Tibial artery (tissue), 4 donors: Measurements from ENCODE around the gene TRPV5.

Experiments
- DNase-seq, 2 donors: peaks; one replicate each; pipeline ENCODE4 v3.0.0-alpha.2; 2019
- H3K27ac ChIP-seq, 2 donors: fragments of 200-600 bp; sonication (generic) in 1 of 2; 1 replicate in 1 of 2; 2 replicates in 1 of 2; pipeline ENCODE4 v1.5.1; 2018 to 2019; ENCODE audit warnings: mild to moderate bottlenecking in 1 of 2
- H3K27me3 ChIP-seq, 2 donors: fragments of 200-600 bp; sonication (generic) in 1 of 2; one replicate each; pipeline versions ENCODE4 v1.5.1 to v1.6.0; 2016 to 2019
- H3K36me3 ChIP-seq, 3 donors: fragments of 200-600 bp; sonication (generic) in 2 of 3; one replicate each; pipeline ENCODE4 v1.5.1; 2016 to 2019; ENCODE audit warnings: mild to moderate bottlenecking in 2 of 3
- H3K4me1 ChIP-seq, 4 donors: fragments of 200-600 bp; sonication (generic) in 2 of 4; 1 replicate in 3 of 4; 2 replicates in 1 of 4; pipeline ENCODE4 v1.5.1; 2016 to 2019
- H3K4me3 ChIP-seq, 2 donors: fragments of 200-600 bp; sonication (generic) in 1 of 2; 1 replicate in 1 of 2; 2 replicates in 1 of 2; pipeline ENCODE4 v1.5.1; 2018 to 2019; ENCODE audit warnings: mild to moderate bottlenecking in 2 of 2
- H3K9me3 ChIP-seq, 3 donors: fragments of 200-600 bp; sonication (generic) in 1 of 3; one replicate each; pipeline ENCODE4 v1.5.1; 2016 to 2019
- CTCF ChIP-seq, 2 experiments: fragments of 200-600 bp in 1 of 2; fragments of 450-650 bp in 1 of 2; IDR thresholded peaks; one replicate each; pipeline ENCODE4 v1.5.1; 2017 to 2019; ENCODE audit warnings: antibody characterized with exemption in 2 of 2, mild to moderate bottlenecking in 1 of 2, moderate library complexity in 1 of 2
- intact Hi-C: fragments of 100-400 bp; cut with DNase I; formaldehyde crosslinking; loops from one replicate; pipeline ENCODE4 v1.15.0; 2023; ENCODE audit warnings: low total_unique reads

The TRPV5 gene

GRCh38 chr7:142868986-142869415, 64.5 kb downstream of the TRPV5 start:
- intact Hi-C loops = loop anchor here (10.0 kb wide), 1 partner anchor 356 kb away; the partner anchor contains the start of gene TAS2R40
- no peaks in the 10 kb centered on the region for H3K27me3 ChIP-seq
- H3K9me3 ChIP-seq = no peaks in the 10 kb centered on the region
- no peak for TF ChIP-seq CTCF (IDR thresholded peaks at IDR 0.05)
- H3K36me3 ChIP-seq = peaks cover 0 to 71% (median 27%) of the 10 kb centered on the region in 3 donors
- no peak overlapping the region for H3K4me3 ChIP-seq
- no peak for DNase-seq
- H3K4me1 ChIP-seq = no peaks in the 10 kb centered on the region
- no peak overlapping the region for H3K27ac ChIP-seq

DNA sequence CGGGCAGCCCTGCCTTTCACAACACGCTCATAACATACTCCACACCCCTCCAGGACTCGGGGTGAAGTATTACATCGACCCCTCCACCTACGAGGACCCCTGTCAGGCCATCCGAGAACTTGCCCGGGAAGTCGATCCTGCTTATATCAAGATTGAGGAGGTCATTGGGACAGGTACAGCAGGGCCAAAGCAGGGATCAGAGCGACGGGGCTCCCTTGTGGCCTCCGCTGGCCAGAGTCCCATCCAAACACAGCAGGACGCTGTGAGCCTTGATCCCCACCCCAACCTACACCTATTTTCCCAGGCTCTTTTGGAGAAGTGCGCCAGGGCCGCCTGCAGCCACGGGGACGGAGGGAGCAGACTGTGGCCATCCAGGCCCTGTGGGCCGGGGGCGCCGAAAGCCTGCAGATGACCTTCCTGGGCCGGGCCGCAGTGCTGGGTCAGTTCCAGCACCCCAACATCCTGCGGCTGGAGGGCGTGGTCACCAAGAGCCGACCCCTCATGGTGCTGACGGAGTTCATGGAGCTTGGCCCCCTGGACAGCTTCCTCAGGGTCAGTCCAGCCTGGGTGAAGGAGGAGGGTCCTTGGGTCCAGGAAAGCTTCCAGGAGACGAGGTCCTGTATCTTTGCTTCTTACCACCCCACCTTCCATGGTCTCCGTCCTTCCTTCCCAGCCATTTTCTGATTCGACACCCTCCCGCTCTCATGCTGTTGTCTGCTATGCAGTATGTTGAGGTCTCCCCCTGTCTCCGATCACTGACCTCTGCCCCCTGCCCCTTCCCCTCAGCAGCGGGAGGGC, 65.2 kb downstream of the TRPV5 start:
- no peak for TF ChIP-seq CTCF (IDR thresholded peaks at IDR 0.05)
- H3K4me3 ChIP-seq = no peak overlapping the region
- no peak overlapping the region for H3K27ac ChIP-seq
- DNase-seq = no peak
- no peaks in the 10 kb centered on the region for H3K4me1 ChIP-seq
- H3K9me3 ChIP-seq = no peaks in the 10 kb centered on the region
- H3K27me3 ChIP-seq = no peaks in the 10 kb centered on the region
- H3K36me3 ChIP-seq = peaks cover 0 to 76% (median 31%) of the 10 kb centered on the region in 3 donors
- intact Hi-C loops = loop anchor here (10.0 kb wide), 1 partner anchor 356 kb away; the partner anchor contains the start of gene TAS2R40

- no peaks in the 10 kb centered on the region for H3K27me3 ChIP-seq
- no peak overlapping the region for H3K27ac ChIP-seq
- H3K4me1 ChIP-seq = no peaks in the 10 kb centered on the region
- H3K4me3 ChIP-seq = no peak overlapping the region
- DNase-seq = no peak
- no peaks in the 10 kb centered on the region for H3K9me3 ChIP-seq
- peaks cover 8 to 80% (median 38%) of the 10 kb centered on the region in 3 donors for H3K36me3 ChIP-seq
- intact Hi-C loops = loop anchor here (10.0 kb wide), 1 partner anchor 357 kb away; the partner anchor contains the start of gene TAS2R40
- TF ChIP-seq CTCF (IDR thresholded peaks at IDR 0.05) = no peak
These were observed 66.0 kb downstream of the TRPV5 start for GRCh38 chr7:142867398-142868187.

DNA sequence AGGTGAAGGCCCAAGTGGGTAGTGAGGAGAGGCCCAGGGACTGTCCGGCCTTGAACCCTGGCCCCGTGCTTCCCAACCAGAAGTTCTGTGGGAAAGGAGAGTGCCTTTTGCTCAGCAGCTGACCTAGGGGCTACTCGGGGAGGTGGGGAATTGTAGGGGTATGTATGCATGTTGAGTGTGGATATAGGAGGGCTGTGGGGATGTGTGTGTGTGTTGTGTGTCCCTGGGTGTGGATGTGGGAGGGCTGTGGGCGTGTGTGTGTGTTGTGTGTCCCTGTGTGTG, 66.5 kb downstream of the TRPV5 start:
- intact Hi-C loops = loop anchor here (10.0 kb wide), 1 partner anchor 358 kb away; the partner anchor contains the start of gene TAS2R40
- no peak for DNase-seq

More for the DNA sequence above, 66.5 kb downstream of the TRPV5 start:
- H3K4me3 ChIP-seq = no peak overlapping the region
- no peaks in the 10 kb centered on the region for H3K9me3 ChIP-seq
- H3K27ac ChIP-seq = no peak overlapping the region
- peaks cover 12 to 83% (median 43%) of the 10 kb centered on the region in 3 donors for H3K36me3 ChIP-seq
- no peak for TF ChIP-seq CTCF (IDR thresholded peaks at IDR 0.05)
- no peaks in the 10 kb centered on the region for H3K27me3 ChIP-seq
- H3K4me1 ChIP-seq = no peaks in the 10 kb centered on the region
